Measurements from ENCODE around the gene ABR.
"Not testable (repeated sequence)": the region's sequence is repeated elsewhere in the genome, so short reads cannot be mapped to it uniquely, and the experiment has no call there.

ABR gene

GRCh38 chr17:1216217-1217088 lies 36.7 kb upstream of the ABR start:
- no peak overlapping the region for H3K27ac ChIP-seq (ENCODE audit: low read depth, low read length)
- H3K4me3 ChIP-seq (ENCODE audit: low read length): no peak overlapping the region
- no peaks in the 10 kb centered on the region for H3K4me1 ChIP-seq (ENCODE audit: control insufficient read depth, insufficient read depth, low read length)
- no peaks in the 10 kb centered on the region for H3K36me3 ChIP-seq (ENCODE audit: control insufficient read depth, insufficient read depth, low read length)
- peaks cover 4% of the 10 kb centered on the region for H3K27me3 ChIP-seq (ENCODE audit: control insufficient read depth, insufficient read depth, low read length)
- H3K9ac ChIP-seq (ENCODE audit: low read length): no peak overlapping the region

GRCh38 chr17:1212946-1213345 lies 33.2 kb upstream of the ABR start:
- Histone ChIP-seq H3K27me3 (ENCODE audit: control insufficient read depth, insufficient read depth, low read length) (peaks cover 4% of the 10 kb centered on the region), H3K36me3 (ENCODE audit: control insufficient read depth, insufficient read depth, low read length) (no peaks in the 10 kb centered on the region), H3K9ac (ENCODE audit: low read length) (no peak overlapping the region), H3K27ac (ENCODE audit: low read depth, low read length) (no peak overlapping the region), H3K4me1 (ENCODE audit: control insufficient read depth, insufficient read depth, low read length) (no peaks in the 10 kb centered on the region), H3K4me3 (ENCODE audit: low read length) (no peak overlapping the region)

GRCh38 chr17:1211287-1211686 lies 31.5 kb upstream of the ABR start:
- Histone ChIP-seq H3K4me1 (ENCODE audit: control insufficient read depth, insufficient read depth, low read length) (no peaks in the 10 kb centered on the region), H3K27ac (ENCODE audit: low read depth, low read length) (no peak overlapping the region), H3K4me3 (ENCODE audit: low read length) (no peak overlapping the region), H3K9ac (ENCODE audit: low read length) (no peak overlapping the region), H3K27me3 (ENCODE audit: control insufficient read depth, insufficient read depth, low read length) (no peaks in the 10 kb centered on the region), H3K36me3 (ENCODE audit: control insufficient read depth, insufficient read depth, low read length) (no peaks in the 10 kb centered on the region)

- H3K4me3 ChIP-seq (ENCODE audit: low read length): no peak overlapping the region
- no peak overlapping the region for H3K9ac ChIP-seq (ENCODE audit: low read length)
- no peaks in the 10 kb centered on the region for H3K4me1 ChIP-seq (ENCODE audit: control insufficient read depth, insufficient read depth, low read length)
- H3K27me3 ChIP-seq (ENCODE audit: control insufficient read depth, insufficient read depth, low read length): no peaks in the 10 kb centered on the region
- H3K36me3 ChIP-seq (ENCODE audit: control insufficient read depth, insufficient read depth, low read length): no peaks in the 10 kb centered on the region
- no peak overlapping the region for H3K27ac ChIP-seq (ENCODE audit: low read depth, low read length)
Observed at GRCh38 chr17:1208966-1209365, 29.2 kb upstream of the ABR start.

GRCh38 chr17:1206026-1206777 lies 26.4 kb upstream of the ABR start:
- H3K27me3 ChIP-seq (ENCODE audit: control insufficient read depth, insufficient read depth, low read length): no peaks in the 10 kb centered on the region

GRCh38 chr17:1203967-1204291 lies 24.1 kb upstream of the ABR start:
- Histone ChIP-seq H3K27ac (ENCODE audit: low read depth, low read length) (peak overlapping the region; percentile 64), H3K9ac (ENCODE audit: low read length) (no peak overlapping the region), H3K4me3 (ENCODE audit: low read length) (peak overlapping the region; percentile 63), H3K27me3 (ENCODE audit: control insufficient read depth, insufficient read depth, low read length) (no peaks in the 10 kb centered on the region), H3K4me1 (ENCODE audit: control insufficient read depth, insufficient read depth, low read length) (no peaks in the 10 kb centered on the region), H3K36me3 (ENCODE audit: control insufficient read depth, insufficient read depth, low read length) (no peaks in the 10 kb centered on the region)

More at GRCh38 chr17:1206026-1206777, 26.4 kb upstream of the ABR start:
- no peak overlapping the region for H3K9ac ChIP-seq (ENCODE audit: low read length)
- no peaks in the 10 kb centered on the region for H3K36me3 ChIP-seq (ENCODE audit: control insufficient read depth, insufficient read depth, low read length)
- H3K27ac ChIP-seq (ENCODE audit: low read depth, low read length): no peak overlapping the region
- H3K4me1 ChIP-seq (ENCODE audit: control insufficient read depth, insufficient read depth, low read length): no peaks in the 10 kb centered on the region
- H3K4me3 ChIP-seq (ENCODE audit: low read length): no peak overlapping the region

GRCh38 chr17:1203111-1203966 lies 23.6 kb upstream of the ABR start:
- H3K4me3 ChIP-seq (ENCODE audit: low read length): peak overlapping the region; percentile 63
- H3K27me3 ChIP-seq (ENCODE audit: control insufficient read depth, insufficient read depth, low read length): no peaks in the 10 kb centered on the region
- H3K27ac ChIP-seq (ENCODE audit: low read depth, low read length): peak overlapping the region; percentile 64
- no peaks in the 10 kb centered on the region for H3K36me3 ChIP-seq (ENCODE audit: control insufficient read depth, insufficient read depth, low read length)
- H3K4me1 ChIP-seq (ENCODE audit: control insufficient read depth, insufficient read depth, low read length): no peaks in the 10 kb centered on the region
- H3K9ac ChIP-seq (ENCODE audit: low read length): peak overlapping the region; percentile 11

- Histone ChIP-seq H3K9ac (ENCODE audit: low read length) (no peak overlapping the region), H3K4me1 (ENCODE audit: control insufficient read depth, insufficient read depth, low read length) (no peaks in the 10 kb centered on the region), H3K27me3 (ENCODE audit: control insufficient read depth, insufficient read depth, low read length) (no peaks in the 10 kb centered on the region), H3K36me3 (ENCODE audit: control insufficient read depth, insufficient read depth, low read length) (no peaks in the 10 kb centered on the region), H3K27ac (ENCODE audit: low read depth, low read length) (no peak overlapping the region), H3K4me3 (ENCODE audit: low read length) (no peak overlapping the region)
Observed at GRCh38 chr17:1202291-1202690, 22.5 kb upstream of the ABR start.

- no peak overlapping the region for H3K4me3 ChIP-seq (ENCODE audit: low read length)
- H3K27me3 ChIP-seq (ENCODE audit: control insufficient read depth, insufficient read depth, low read length): no peaks in the 10 kb centered on the region
- H3K27ac ChIP-seq (ENCODE audit: low read depth, low read length): no peak overlapping the region
- H3K36me3 ChIP-seq (ENCODE audit: control insufficient read depth, insufficient read depth, low read length): no peaks in the 10 kb centered on the region
- H3K9ac ChIP-seq (ENCODE audit: low read length): no peak overlapping the region
- H3K4me1 ChIP-seq (ENCODE audit: control insufficient read depth, insufficient read depth, low read length): no peaks in the 10 kb centered on the region
Observed at GRCh38 chr17:1201132-1201702, 21.4 kb upstream of the ABR start.

- not testable (repeated sequence) for H3K4me3 ChIP-seq (ENCODE audit: low read length); H3K27ac ChIP-seq (ENCODE audit: low read depth, low read length); H3K4me1 ChIP-seq (ENCODE audit: control insufficient read depth, insufficient read depth, low read length); H3K36me3 ChIP-seq (ENCODE audit: control insufficient read depth, insufficient read depth, low read length); H3K9ac ChIP-seq (ENCODE audit: low read length); H3K27me3 ChIP-seq (ENCODE audit: control insufficient read depth, insufficient read depth, low read length)
Observed at GRCh38 chr17:1199271-1199743, 19.5 kb upstream of the ABR start.

GRCh38 chr17:1197781-1198490 lies 18.2 kb upstream of the ABR start:
- no peak overlapping the region for H3K4me3 ChIP-seq (ENCODE audit: low read length)
- no peaks in the 10 kb centered on the region for H3K27me3 ChIP-seq (ENCODE audit: control insufficient read depth, insufficient read depth, low read length)
- H3K27ac ChIP-seq (ENCODE audit: low read depth, low read length): no peak overlapping the region
- no peaks in the 10 kb centered on the region for H3K36me3 ChIP-seq (ENCODE audit: control insufficient read depth, insufficient read depth, low read length)
- no peaks in the 10 kb centered on the region for H3K4me1 ChIP-seq (ENCODE audit: control insufficient read depth, insufficient read depth, low read length)
- H3K9ac ChIP-seq (ENCODE audit: low read length): no peak overlapping the region
